HepG2 (cell line): ENCODE data around the gene FILIP1. TPM values are rescaled to one million over a fixed set of nuclear protein-coding genes. Genes with fewer than 3 reads are reported as not detected.

ENCODE experiments used
- ATAC-seq: fragments of 200-7000 bp; cut with Tn5 transposase; 3 replicates; pipeline ENCODE4 v1.9.1; 2020; ENCODE audit warnings: mild to moderate bottlenecking, moderate library complexity
- BruUV-seq: library from RNA; stranded (reverse); fragments of 400-500 nt; replicated peaks from 2 replicates; lab custom pipeline; 2021; lab: Mats Ljungman, UMichigan
- CTCF ChIA-PET: fragments of 300-600 bp; formaldehyde crosslinking; extraction: SDS; loops from one replicate; lab custom pipeline; 2021; ENCODE audit warnings: low total read pairs, inconsistent platforms, low intra/inter-chr PET ratio; lab: Yijun Ruan, JAX
- POLR2A ChIA-PET: fragments of 350-600 bp; sonication (Branson Sonifier 250); formaldehyde crosslinking; loops from one replicate; lab custom pipeline; 2020; ENCODE audit warnings: antibody characterized with exemption, inconsistent platforms; lab: Yijun Ruan, JAX
- DNase-seq: peaks from one replicate; pipeline ENCODE4 v3.0.0-alpha.2; 2015; ENCODE audit warnings: low spot score
- FAIRE-seq: peaks from 3 replicates; lab custom pipeline; 2011; peaks lifted over from hg19 to GRCh38; lab: Jason Lieb, UNC
- H2AFZ ChIP-seq: one replicate; pipeline ENCODE4 v1.6.1; 2011; ENCODE audit warnings: low read length, inconsistent platforms
- H3K27ac ChIP-seq: fragments of 300-600 bp; 3 replicates; pipeline ENCODE4 v1.8.0; 2011; ENCODE audit warnings: mixed run types, mild to moderate bottlenecking, mixed read lengths, low read length, inconsistent platforms; ENCODE audit not compliant: insufficient read depth; ENCODE audit errors: extremely low read length
- H3K27me3 ChIP-seq, 2 experiments: fragments of 200-600 bp in 1 of 2; 2 replicates in 1 of 2; 3 replicates in 1 of 2; pipeline versions ENCODE4 v1.6.0 to v1.8.0; 2011; ENCODE audit warnings: low read length in 2 of 2, mild to moderate bottlenecking in 2 of 2, moderate library complexity in 2 of 2, inconsistent platforms in 1 of 2; ENCODE audit not compliant: insufficient read depth in 2 of 2, control insufficient read depth in 1 of 2
- H3K36me3 ChIP-seq, 2 experiments: fragments of 200-600 bp in 1 of 2; replicated peaks in 1 of 2; 2 replicates in 1 of 2; 3 replicates in 1 of 2; pipeline versions ENCODE4 v1.5.1 to v1.8.0; 2011; ENCODE audit warnings: low read length in 2 of 2, inconsistent platforms in 1 of 2; ENCODE audit not compliant: insufficient read depth in 2 of 2, control insufficient read depth in 1 of 2
- H3K4me1 ChIP-seq: 2 replicates; pipeline ENCODE4 v1.5.1; 2012; ENCODE audit warnings: low read length, inconsistent platforms; ENCODE audit not compliant: insufficient read depth
- H3K4me2 ChIP-seq: 2 replicates; pipeline ENCODE4 v1.6.0; 2011; ENCODE audit warnings: low read depth, low read length, inconsistent platforms
- H3K4me3 ChIP-seq, 3 experiments: fragments of 200-600 bp in 1 of 3; sonication (generic), shearing (Covaris generic) in 1 of 3; replicated peaks in 1 of 3; 2 replicates each; pipeline ENCODE4 v1.5.1; 2011 to 2016; ENCODE audit warnings: low read length in 3 of 3, inconsistent platforms in 2 of 3, low read depth in 2 of 3, mild to moderate bottlenecking in 2 of 3, control low read depth in 1 of 3, mixed read lengths in 1 of 3; ENCODE audit not compliant: insufficient read depth in 1 of 3
- H3K79me2 ChIP-seq: one replicate; pipeline ENCODE4 v1.6.1; 2011; ENCODE audit warnings: low read length, inconsistent platforms; ENCODE audit not compliant: insufficient read depth
- H3K9ac ChIP-seq: 2 replicates; pipeline ENCODE4 v1.6.0; 2011; ENCODE audit warnings: mild to moderate bottlenecking, low read depth, low read length, inconsistent platforms; ENCODE audit not compliant: insufficient read depth
- H3K9me3 ChIP-seq: 2 replicates; pipeline ENCODE4 v1.5.1; 2012; ENCODE audit warnings: mild to moderate bottlenecking, low read length
- H4K20me1 ChIP-seq: 2 replicates; pipeline ENCODE4 v1.6.0; 2011; ENCODE audit warnings: inconsistent platforms, mild to moderate bottlenecking, low read length, moderate library complexity; ENCODE audit not compliant: insufficient read depth
- BORCS8-MEF2B ChIP-seq: sonication (generic); formaldehyde crosslinking; IDR thresholded peaks from 2 replicates; pipeline ENCODE4 v1.8.0; 2022; ENCODE audit warnings: mild to moderate bottlenecking, missing genetic modification reagents
- HNF4A ChIP-seq: sonication (generic); formaldehyde crosslinking; IDR thresholded peaks from 2 replicates; pipeline ENCODE4 v1.4.0; 2020; ENCODE audit warnings: missing genetic modification reagents
- HNRNPK ChIP-seq: fragments of 200-400 bp; formaldehyde crosslinking; IDR thresholded peaks from 2 replicates; pipeline ENCODE4 v1.6.1; 2018; ENCODE audit warnings: low read length, low read depth, moderate library complexity, mild to moderate bottlenecking; ENCODE audit not compliant: poor library complexity, severe bottlenecking
- HNRNPUL1 ChIP-seq: fragments of 200-400 bp; formaldehyde crosslinking; IDR thresholded peaks from 2 replicates; pipeline ENCODE4 v1.6.1; 2017; ENCODE audit warnings: low read depth, mild to moderate bottlenecking, low read length, moderate library complexity
- POLR2A ChIP-seq, 2 experiments: IDR thresholded peaks; 2 replicates each; pipeline ENCODE4 v1.6.1; 2011; ENCODE audit warnings: low read depth in 2 of 2, low read length in 2 of 2, mild to moderate bottlenecking in 1 of 2, moderate library complexity in 1 of 2; ENCODE audit not compliant: insufficient read depth in 1 of 2
- TOPORS ChIP-seq: sonication (generic); formaldehyde crosslinking; IDR thresholded peaks from 2 replicates; pipeline ENCODE4 v1.8.0; 2023; ENCODE audit warnings: mild to moderate bottlenecking, missing genetic modification reagents
- ZNF136 ChIP-seq: sonication (generic); formaldehyde crosslinking; IDR thresholded peaks from 2 replicates; pipeline ENCODE4 v1.8.1; 2022; ENCODE audit warnings: low read depth, mild to moderate bottlenecking, moderate library complexity, missing genetic modification reagents
- ZNF205 ChIP-seq: IDR thresholded peaks from 2 replicates; pipeline ENCODE4 v1.6.1; 2018; ENCODE audit warnings: missing biosample characterization, missing genetic modification reagents
- ZNF224 ChIP-seq: sonication (generic); formaldehyde crosslinking; IDR thresholded peaks from 2 replicates; pipeline ENCODE4 v1.5.0; 2020; ENCODE audit warnings: mild to moderate bottlenecking, missing genetic modification reagents
- ZNF441 ChIP-seq: sonication (generic); formaldehyde crosslinking; IDR thresholded peaks from 2 replicates; pipeline ENCODE4 v1.7.0; 2021; ENCODE audit warnings: missing genetic modification reagents, borderline replicate concordance
- ZNF496 ChIP-seq: sonication (generic); formaldehyde crosslinking; IDR thresholded peaks from 2 replicates; pipeline ENCODE4 v1.8.1; 2023; ENCODE audit warnings: mild to moderate bottlenecking, moderate library complexity, missing genetic modification reagents; ENCODE audit not compliant: insufficient replicate concordance
- ZNF746 ChIP-seq: sonication (generic); formaldehyde crosslinking; IDR thresholded peaks from 2 replicates; pipeline ENCODE4 v1.8.0; 2022; ENCODE audit warnings: mild to moderate bottlenecking, missing genetic modification reagents
- ZNF773 ChIP-seq: sonication (generic); formaldehyde crosslinking; IDR thresholded peaks from 2 replicates; pipeline ENCODE4 v1.4.0; 2020; ENCODE audit warnings: missing genetic modification reagents, borderline replicate concordance
- ZSCAN12 ChIP-seq: sonication (generic); formaldehyde crosslinking; IDR thresholded peaks from 2 replicates; pipeline ENCODE4 v1.9.0; 2021; ENCODE audit warnings: mild to moderate bottlenecking, missing genetic modification reagents
- WGBS: methylation state at CpG from one replicate; pipeline ENCODE4 v1.1.6; 2017; ENCODE audit warnings: low lambda C conversion rate; 5-methylcytosine and 5-hydroxymethylcytosine counted together
- in situ Hi-C: cut with HindIII; loops from 2 replicates; pipeline ENCODE4 v1.10.0; 2017; ENCODE audit warnings: low pct_unique_long_range_greater_than_20kb; ENCODE audit not compliant: extremely low pct_ligation_motif_present
- intact Hi-C: fragments of 100-400 bp; cut with micrococcal nuclease; formaldehyde crosslinking; loops from one replicate; pipeline ENCODE4 v1.10.0; 2022; ENCODE audit not compliant: unreplicated experiment
- polyA plus RNA-seq, 8 experiments: library from polyadenylated mRNA; depleted of rRNA in 3 of 8; stranded (reverse) in 7 of 8; unstranded in 1 of 8; fragments of >200 nt; fragmentation: Illumina TruSeq in 4 of 8; extraction: Trizol in 4 of 8; gene quantifications; 2 replicates each; pipeline versions ENCODE4 v1.2.1 to v1.2.3, GENCODE V29; 2011 to 2016; ENCODE audit warnings: low read depth in 4 of 8, missing spikeins in 1 of 8, mixed read lengths in 1 of 8; ENCODE audit not compliant: insufficient read depth in 1 of 8
- total RNA-seq, 5 experiments: library from RNA; depleted of rRNA; stranded (reverse); fragments of >200 nt; fragmentation: Illumina TruSeq; extraction: Trizol; gene quantifications; 2 replicates each; pipeline ENCODE4 v1.2.3, GENCODE V29; 2016; ENCODE audit warnings: low read depth in 1 of 5
- TF ChIP-seq, protein P1 (sequence below): sonication (generic); formaldehyde crosslinking; IDR thresholded peaks from 2 replicates; pipeline ENCODE4 v1.4.0; 2020; ENCODE audit warnings: missing genetic modification reagents
- TF ChIP-seq, protein P2 (sequence below): IDR thresholded peaks from 2 replicates; pipeline ENCODE4 v1.6.1; 2016; ENCODE audit warnings: low read depth, borderline replicate concordance
- TF ChIP-seq, protein P3 (sequence below): sonication (generic); formaldehyde crosslinking; IDR thresholded peaks from 2 replicates; pipeline ENCODE4 v1.4.0; 2020; ENCODE audit warnings: low read depth, mild to moderate bottlenecking, missing genetic modification reagents

FILIP1 gene
- total and polyA plus RNA-seq, 2 of the 13 experiments (the other 11 are each of a cell fraction or from before 2014, with no cell fraction given), result not detected

DNA sequence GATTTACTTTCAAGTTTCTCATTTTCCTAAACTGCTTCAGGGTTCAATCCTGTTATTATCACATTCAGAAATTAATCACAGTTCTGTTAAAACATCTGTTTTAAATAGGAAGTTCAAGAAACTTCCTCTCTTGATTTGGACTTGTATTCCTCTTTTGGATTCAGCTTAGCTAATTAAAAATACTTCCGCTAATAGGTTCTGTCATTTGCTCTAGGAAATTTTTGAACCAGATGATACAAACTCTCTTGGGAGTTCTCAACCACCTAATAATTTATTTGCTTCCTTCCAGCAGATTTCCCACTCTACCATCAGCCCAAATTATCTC, 193.1 kb downstream of the FILIP1 start:
- Histone ChIP-seq H4K20me1 (no peaks in the 10 kb centered on the region), H3K9ac (no peak overlapping the region), H3K4me1 (no peaks in the 10 kb centered on the region), H3K4me2 (no peak overlapping the region), H3K36me3 (no peaks in the 10 kb centered on the region), H3K27me3 (no peaks in the 10 kb centered on the region), H3K4me3 (no peak overlapping the region), H3K79me2 (no peaks in the 10 kb centered on the region), H3K27ac (no peak overlapping the region), H3K9me3 (no peaks in the 10 kb centered on the region)
- ChIA-PET POLR2A (no interaction called here), CTCF (no interaction called here)
- no TSS peak for BruUV-seq
- TF ChIP-seq ZNF746 (CRISPR knock-in tag) (no peak), ZNF496 (no peak), ZNF205 (no peak), TOPORS (no peak)
- TF ChIP-seq, all 625 proteins: peak for 0
- ATAC-seq (no peak), DNase-seq (no peak), FAIRE-seq (no peak)
- intact Hi-C loops (no loop called here), in situ Hi-C loops (no loop called here)
- H2AFZ ChIP-seq, result no peak overlapping the region
- WGBS, result 97% methylated on average over 1 of the region's 1 CpG

DNA sequence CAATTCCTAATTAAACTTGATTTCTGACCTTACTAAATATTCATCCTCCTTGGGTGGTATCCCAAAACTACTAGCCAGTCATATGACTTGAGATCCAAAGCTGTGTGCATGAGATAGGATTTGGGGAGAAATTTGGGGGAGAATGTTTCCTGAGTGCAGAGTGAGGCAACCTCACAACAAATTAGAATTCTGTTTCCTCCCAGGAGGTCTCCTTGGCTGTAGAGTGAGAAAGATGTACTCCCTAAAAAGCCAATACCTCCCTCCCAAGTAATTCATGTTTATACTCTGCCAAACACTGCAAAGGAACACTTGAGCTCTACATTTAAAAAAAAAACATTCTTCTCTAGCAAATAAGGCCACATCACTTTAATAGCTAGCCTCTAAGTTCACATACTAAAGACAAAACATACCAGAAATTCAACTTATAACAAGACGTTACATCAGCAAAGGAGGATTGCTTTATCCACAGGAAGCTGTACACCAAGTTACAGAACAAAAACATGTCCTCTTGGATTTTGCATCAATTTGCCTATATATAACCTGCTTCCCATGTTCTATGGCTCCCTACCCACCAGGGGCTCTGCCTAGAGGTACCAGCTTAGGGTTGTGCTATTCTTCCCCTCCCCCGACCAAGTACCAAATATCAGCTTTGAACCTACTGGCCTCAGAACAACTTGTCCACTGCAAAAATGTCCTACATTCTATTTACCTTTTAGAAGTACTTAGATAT, 193.6 kb downstream of the FILIP1 start:
- in situ Hi-C loops, result no loop called here
- ATAC-seq, result no peak
- Histone ChIP-seq H3K36me3 (no peaks in the 10 kb centered on the region), H3K4me2 (no peak overlapping the region), H3K9me3 (no peaks in the 10 kb centered on the region), H3K27me3 (no peaks in the 10 kb centered on the region), H4K20me1 (no peaks in the 10 kb centered on the region), H3K79me2 (no peaks in the 10 kb centered on the region), H2AFZ (no peak overlapping the region), H3K4me3 (no peak overlapping the region), H3K9ac (no peak overlapping the region), H3K27ac (no peak overlapping the region), H3K4me1 (no peaks in the 10 kb centered on the region)
- intact Hi-C loops, result no loop called here
- BruUV-seq, result no TSS peak
- CTCF ChIA-PET, result no interaction called here
- no peak for FAIRE-seq
- 23% methylated on average over 2 of the region's 2 CpGs for WGBS
- POLR2A ChIA-PET, result no interaction called here
- DNase-seq, result no peak
- TF ChIP-seq, protein P1, sequence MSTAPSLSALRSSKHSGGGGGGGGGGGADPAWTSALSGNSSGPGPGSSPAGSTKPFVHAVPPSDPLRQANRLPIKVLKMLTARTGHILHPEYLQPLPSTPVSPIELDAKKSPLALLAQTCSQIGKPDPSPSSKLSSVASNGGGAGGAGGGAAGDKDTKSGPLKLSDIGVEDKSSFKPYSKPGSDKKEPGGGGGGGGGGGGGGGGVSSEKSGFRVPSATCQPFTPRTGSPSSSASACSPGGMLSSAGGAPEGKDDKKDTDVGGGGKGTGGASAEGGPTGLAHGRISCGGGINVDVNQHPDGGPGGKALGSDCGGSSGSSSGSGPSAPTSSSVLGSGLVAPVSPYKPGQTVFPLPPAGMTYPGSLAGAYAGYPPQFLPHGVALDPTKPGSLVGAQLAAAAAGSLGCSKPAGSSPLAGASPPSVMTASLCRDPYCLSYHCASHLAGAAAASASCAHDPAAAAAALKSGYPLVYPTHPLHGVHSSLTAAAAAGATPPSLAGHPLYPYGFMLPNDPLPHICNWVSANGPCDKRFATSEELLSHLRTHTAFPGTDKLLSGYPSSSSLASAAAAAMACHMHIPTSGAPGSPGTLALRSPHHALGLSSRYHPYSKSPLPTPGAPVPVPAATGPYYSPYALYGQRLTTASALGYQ (CRISPR knock-in tag), result no peak
- TF ChIP-seq BORCS8-MEF2B, result no peak
- TF ChIP-seq ZNF773, result no peak
- TF ChIP-seq, protein P2, sequence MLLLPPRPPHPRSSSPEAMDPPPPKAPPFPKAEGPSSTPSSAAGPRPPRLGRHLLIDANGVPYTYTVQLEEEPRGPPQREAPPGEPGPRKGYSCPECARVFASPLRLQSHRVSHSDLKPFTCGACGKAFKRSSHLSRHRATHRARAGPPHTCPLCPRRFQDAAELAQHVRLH, result no peak
- TF ChIP-seq ZNF224 (CRISPR knock-in tag), result no peak
- no peak for TF ChIP-seq ZSCAN12 (CRISPR knock-in tag)
- TF ChIP-seq ZNF136 (CRISPR knock-in tag), result no peak
- TF ChIP-seq, protein P3, sequence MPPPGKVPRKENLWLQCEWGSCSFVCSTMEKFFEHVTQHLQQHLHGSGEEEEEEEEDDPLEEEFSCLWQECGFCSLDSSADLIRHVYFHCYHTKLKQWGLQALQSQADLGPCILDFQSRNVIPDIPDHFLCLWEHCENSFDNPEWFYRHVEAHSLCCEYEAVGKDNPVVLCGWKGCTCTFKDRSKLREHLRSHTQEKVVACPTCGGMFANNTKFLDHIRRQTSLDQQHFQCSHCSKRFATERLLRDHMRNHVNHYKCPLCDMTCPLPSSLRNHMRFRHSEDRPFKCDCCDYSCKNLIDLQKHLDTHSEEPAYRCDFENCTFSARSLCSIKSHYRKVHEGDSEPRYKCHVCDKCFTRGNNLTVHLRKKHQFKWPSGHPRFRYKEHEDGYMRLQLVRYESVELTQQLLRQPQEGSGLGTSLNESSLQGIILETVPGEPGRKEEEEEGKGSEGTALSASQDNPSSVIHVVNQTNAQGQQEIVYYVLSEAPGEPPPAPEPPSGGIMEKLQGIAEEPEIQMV (CRISPR knock-in tag), result no peak
- no peak for TF ChIP-seq ZNF441
- TF ChIP-seq HNF4A (CRISPR knock-in tag), result no peak
- TF ChIP-seq HNRNPUL1, result no peak
- TF ChIP-seq POLR2A (IDR thresholded peaks at IDR 0.05; ENCODE audit: insufficient read depth in 1 of 2, low read depth in 2 of 2, low read length in 2 of 2), result no peak
- no peak for TF ChIP-seq HNRNPK
